ENCODE data around the gene LRRC45. TPM values are rescaled to one million over a fixed set of nuclear protein-coding genes. Genes with fewer than 3 reads are reported as not detected.

LRRC45 gene
- total and polyA plus RNA-seq, 9 of the 15 experiments (the other 6 are each of a cell fraction or from before 2014, with no cell fraction given) = 3.5 to 21.5 (median 11.2) TPM; not detected in 2

DNA sequence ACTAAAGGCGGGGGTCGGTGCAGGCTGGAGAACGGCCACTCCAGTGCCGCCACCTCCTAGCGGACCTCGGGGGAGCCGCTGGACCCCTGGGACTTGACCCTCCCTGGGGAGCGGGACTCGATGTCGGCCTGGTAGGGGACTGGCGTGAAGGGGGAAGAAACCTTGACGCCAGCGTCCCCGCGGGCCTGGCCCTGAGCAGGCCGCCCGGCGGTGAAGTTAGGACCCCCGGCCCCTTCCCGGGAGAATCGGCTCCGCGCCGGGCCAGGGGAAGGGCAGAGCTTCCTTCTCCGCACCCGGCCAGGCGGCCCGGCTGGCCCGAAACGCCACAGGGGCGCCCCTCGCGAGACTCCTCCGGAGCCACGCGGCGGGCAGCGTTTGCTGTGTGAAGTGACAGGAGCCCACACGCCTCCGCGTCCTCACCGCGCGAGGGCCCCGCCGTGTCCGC lies 42.1 kb downstream of the LRRC45 start (continued):
- peak in 1 of 2 experiments; percentile 57; a peak in 2 of 4 replicates for TF ChIP-seq SIN3A (IDR thresholded peaks at IDR 0.05; ENCODE audit: borderline replicate concordance in 2 of 2, control insufficient read depth in 1 of 2, low read depth in 2 of 2, low read length in 2 of 2)
- TF ChIP-seq ZNF140 (CRISPR knock-in tag; IDR thresholded peaks at IDR 0.05) = no peak
- no peak for TF ChIP-seq NR2C2 (CRISPR knock-in tag; IDR thresholded peaks at IDR 0.05)
- 0 out of 2 replicates have a peak, but pooled peaks have one; percentile 96 for TF ChIP-seq NR2C2 (tag; IDR thresholded peaks at IDR 0.05)
- TF ChIP-seq GABPA (tag; conservative IDR thresholded peaks at IDR 0.05; ENCODE audit: low read depth) = 0 out of 2 replicates have a peak, but pooled peaks have one; percentile 79
- TF ChIP-seq CTCFL (IDR thresholded peaks at IDR 0.05; ENCODE audit: borderline replicate concordance, insufficient read depth, low read depth, low read length, poor library complexity, severe bottlenecking) = peak; percentile 27
- 0 out of 2 replicates have a peak, but pooled peaks have one; percentile 25 for TF ChIP-seq RBM14 (IDR thresholded peaks at IDR 0.05; ENCODE audit: borderline replicate concordance, insufficient read depth, low read depth, low read length)
- TF ChIP-seq YBX1 (IDR thresholded peaks at IDR 0.05) = no peak
- TF ChIP-seq FOSL1 (tag; conservative IDR thresholded peaks at IDR 0.05) = 0 out of 2 replicates have a peak, but pooled peaks have one; percentile 0
- no peak for TF ChIP-seq FIP1L1 (IDR thresholded peaks at IDR 0.05; ENCODE audit: low read depth, low read length, poor library complexity, severe bottlenecking)
- TF ChIP-seq GTF2F1 (IDR thresholded peaks at IDR 0.05; ENCODE audit: low read depth, low read length) = no peak
- TF ChIP-seq CREM (IDR thresholded peaks at IDR 0.05; ENCODE audit: low read depth) = no peak
- no peak for TF ChIP-seq PHF21A (IDR thresholded peaks at IDR 0.05; ENCODE audit: borderline replicate concordance, low read depth)
- TF ChIP-seq GABPB2 (CRISPR knock-in tag; conservative IDR thresholded peaks at IDR 0.05) = no peak
- 0 out of 2 replicates have a peak, but pooled peaks have one; percentile 23 for TF ChIP-seq HMGXB4 (CRISPR knock-in tag; IDR thresholded peaks at IDR 0.05)
- TF ChIP-seq MED1 (CRISPR knock-in tag; IDR thresholded peaks at IDR 0.05; ENCODE audit: borderline replicate concordance) = no peak
- 0 out of 2 replicates have a peak, but pooled peaks have one; percentile 23 for TF ChIP-seq ZC3H4 (CRISPR knock-in tag; IDR thresholded peaks at IDR 0.05; ENCODE audit: borderline replicate concordance)
- peak; percentile 44 for TF ChIP-seq RBFOX2 (IDR thresholded peaks at IDR 0.05; ENCODE audit: low read depth, low read length)
- no peak for TF ChIP-seq ZNF586 (CRISPR knock-in tag; conservative IDR thresholded peaks at IDR 0.05)
- TF ChIP-seq ZSCAN29 (IDR thresholded peaks at IDR 0.05) = 0 out of 2 replicates have a peak, but pooled peaks have one; percentile 7
- TF ChIP-seq ZBTB12 (CRISPR knock-in tag; IDR thresholded peaks at IDR 0.05) = no peak
- TF ChIP-seq SIN3B (IDR thresholded peaks at IDR 0.05; ENCODE audit: low read depth) = no peak
